Heart right ventricle (tissue), 16 donors: Measurements from ENCODE around the gene GEMIN4. TPM values are rescaled to one million over a fixed set of nuclear protein-coding genes. Genes with fewer than 3 reads are reported as not detected.

Experiments
- ATAC-seq, 8 donors: fragments of 200-7000 bp; cut with Tn5 transposase; one replicate each; pipeline ENCODE4 v1.9.1; 2020; ENCODE audit warnings: mild to moderate bottlenecking in 8 of 8, moderate library complexity in 8 of 8, moderate number of reproducible peaks in 1 of 8
- DNase-seq, 2 donors: peaks; one replicate each; pipeline ENCODE4 v3.0.0-alpha.2; 2020
- H3K27ac ChIP-seq, 10 donors: fragments of 200-600 bp; sonication (generic) in 2 of 10; one replicate each; pipeline versions ENCODE4 v1.5.0 to v1.8.0; 2020 to 2022; ENCODE audit warnings: mild to moderate bottlenecking in 3 of 10
- H3K27me3 ChIP-seq, 7 donors: fragments of 200-600 bp; one replicate each; pipeline ENCODE4 v1.8.0; 2021 to 2022; ENCODE audit warnings: mild to moderate bottlenecking in 2 of 7
- H3K36me3 ChIP-seq, 9 donors: fragments of 200-600 bp; sonication (generic) in 1 of 9; one replicate each; pipeline versions ENCODE4 v1.5.0 to v1.8.0; 2020 to 2022; ENCODE audit warnings: mild to moderate bottlenecking in 2 of 9
- H3K4me1 ChIP-seq, 9 donors: fragments of 200-600 bp; sonication (generic) in 1 of 9; one replicate each; pipeline versions ENCODE4 v1.5.0 to v1.8.0; 2020 to 2022; ENCODE audit warnings: mild to moderate bottlenecking in 4 of 9
- H3K4me3 ChIP-seq, 10 donors: fragments of 200-600 bp; sonication (generic) in 2 of 10; one replicate each; pipeline versions ENCODE4 v1.5.0 to v1.8.0; 2020 to 2022; ENCODE audit warnings: mild to moderate bottlenecking in 7 of 10, moderate library complexity in 2 of 10
- H3K9me3 ChIP-seq, 11 donors: fragments of 200-600 bp in 10 of 11; sonication (generic) in 2 of 11; one replicate each; pipeline versions ENCODE4 v1.5.0 to v1.8.0; 2013 to 2022; ENCODE audit warnings: mild to moderate bottlenecking in 2 of 11, control low read depth in 1 of 11, moderate library complexity in 1 of 11
- CTCF ChIP-seq, 9 donors: fragments of 200-600 bp; sonication (generic) in 2 of 9; IDR thresholded peaks; one replicate each; pipeline versions ENCODE4 v1.5.0 to v1.8.0; 2021 to 2022; ENCODE audit warnings: antibody characterized with exemption in 9 of 9, mild to moderate bottlenecking in 5 of 9, moderate library complexity in 1 of 9
- WGBS, 2 donors: extraction: QIAGEN DNeasy Blood & Tissue Kit; methylation state at CpG; one replicate each; pipeline ENCODE4 v1.1.7; 2013; ENCODE audit warnings: inconsistent platforms in 1 of 2; 5-methylcytosine and 5-hydroxymethylcytosine counted together
- intact Hi-C, 10 donors: fragments of 100-400 bp; cut with DNase I; formaldehyde crosslinking; loops; one replicate each; pipeline versions ENCODE4 v1.11.1 to v1.14.2; 2022
- long read RNA-seq, 3 donors: library from polyadenylated mRNA; unstranded; transcript quantifications; one replicate each; pipeline ENCODE4 v2.0.0, GENCODE V29; 2020 to 2021
- polyA plus RNA-seq, 2 donors: library from polyadenylated mRNA; stranded (reverse); fragments of 200-250 nt; gene quantifications; one replicate each; pipeline ENCODE4 v1.2.3, GENCODE V29; 2013
- total RNA-seq, 10 donors: library from RNA; stranded (reverse); fragmentation: NEBNext Ultra II Directional in 3 of 10; extraction: Animal tissue kit (Norgen Biotek cat#: 25700) in 3 of 10; gene quantifications; one replicate each; pipeline versions ENCODE4 v1.2.1 to v1.2.4, GENCODE V29; 2021 to 2023
- donor health status: Arrhythmogenic right ventricular cardiomyopathy.
- donor health status: ischemic (EF 13 %, LVEDD 7.1; RV severe dilation, severe dysfunction).
- donor health status: healthy with polysubstance abuse.
- donor health status: DM: no; HTN: yes; CAD: no.
- donor health status: DM: no; HTN: no; CAD: no.
- donor health status: ischemic (EF 25% LVEDD 6.9; RV normal size, moderate dysfunction).
- donor health status: ischemic (EF 25% LVEDD 5.7; RV mildly dilated, moderate dysfunction).
- donor health status: healthy.
- donor health status: DM: yes; HTN: yes; CAD: no.
- donor health status: Ischemic cardiomyopathy.
- donor health status: ischemic (EF 35%, LVEDD 5.7; RV mildly dilated, moderate dysfunction).
- donor health status: nonischemic (EF 11% LVEDD 7.7; RV severe dilation, severe dysfunction).
- donor health status: DM: yes; HTN: yes; CAD: no.
- donor health status: PGD.
- donor health status: ischemic (EF 29% LVEDD 5.4; RV normal size, mild dysfunction).
- donor health status: nonischemic (EF 23%, LVEDD 6.1; RV moderate dilation, normal function).

Gene GEMIN4
- total RNA-seq (10 to 100 TPM in 8 of 10 donors, 1 to 10 TPM in 2; 9.3 to 14.9 (median 11.3) TPM), polyA plus RNA-seq (1 to 10 TPM; 4.8 to 5.0 TPM)
- long read RNA-seq, donor 1, full-length matches to known transcripts, result 18 of 19 reads
- long read RNA-seq, donor 1, partial matches to known transcripts, result 0 of 19 reads
- long read RNA-seq, donor 1, other reads (novel, unspliced or antisense), result 1 of 19 reads
- long read RNA-seq, donor 2, full-length matches to known transcripts, result 17 of 23 reads
- long read RNA-seq, donor 2, partial matches to known transcripts, result 0 of 23 reads
- long read RNA-seq, donor 2, other reads (novel, unspliced or antisense), result 6 of 23 reads
- long read RNA-seq, donor 3, full-length matches to known transcripts, result 25 of 33 reads
- long read RNA-seq, donor 3, partial matches to known transcripts, result 0 of 33 reads
- long read RNA-seq, donor 3, other reads (novel, unspliced or antisense), result 8 of 33 reads

DNA sequence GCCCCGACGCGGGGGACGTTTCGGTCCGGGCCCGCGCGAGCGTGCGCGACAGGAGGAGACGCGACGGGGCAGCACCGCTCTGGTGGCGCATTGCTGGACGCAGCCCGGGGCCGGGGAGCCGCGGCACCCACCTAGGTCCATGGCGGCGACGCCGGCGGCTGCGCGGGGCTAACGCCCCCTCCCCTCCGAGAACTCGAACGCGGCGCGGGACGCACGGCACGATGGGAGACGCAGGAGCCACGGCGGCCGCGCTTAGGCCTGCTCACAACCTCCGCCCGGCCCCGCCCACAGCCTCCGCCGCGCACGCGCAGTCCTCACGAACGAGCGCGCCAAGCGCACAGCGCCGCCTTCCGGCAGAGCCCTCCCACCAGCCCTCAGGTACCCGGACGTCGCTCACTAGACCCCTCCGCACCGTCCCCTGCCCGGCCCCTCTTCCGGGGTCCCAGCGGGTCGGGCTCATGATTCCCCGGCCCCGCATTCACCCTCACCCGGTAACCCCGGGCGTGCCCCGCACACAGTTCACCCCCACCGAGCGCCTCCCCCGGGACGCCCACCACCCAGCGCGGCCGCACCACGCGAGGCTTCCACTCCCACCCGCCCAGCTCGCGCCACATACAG, at the start of gene GEMIN4:
GEMIN4 (minus strand) TSS at position 263 of the 618 bp plus-strand sequence; CDS start at position 141, 122 bp downstream.
- peak; percentile 91 to 96 for DNase-seq
- Histone ChIP-seq H3K27me3 (no peaks in the 10 kb centered on the region), H3K9me3 (no peaks in the 10 kb centered on the region), H3K4me3 (peak within 1 kb of the TSS; percentile 71 to 98 (median 82)), H3K4me1 (peaks cover 3 to 39% (median 22%) of the 10 kb centered on the region in 9 donors), H3K36me3 (peaks cover 0 to 23% (median 10%) of the 10 kb centered on the region in 9 donors), H3K27ac (peak within 1 kb of the TSS; percentile 13 to 89 (median 84))
- ATAC-seq, result peak; percentile 91 to 96 (median 93)
- peak in 8 of 9 donors; percentile 91 to 99 (median 97) for TF ChIP-seq CTCF (IDR thresholded peaks at IDR 0.05)
- 0 to 1% methylated on average over 67 to 87 of the region's 87 CpGs for WGBS, 2 donors
- intact Hi-C loops, result loop anchor here in 1 of 10 donors (2.0 kb wide), 1 partner anchor 37 kb away; the partner anchor contains the start of gene VPS53

GRCh38 chr17:801660-802059, 49.6 kb upstream of the GEMIN4 start:
- Histone ChIP-seq H3K36me3 (peaks cover 0 to 42% (median 0%) of the 10 kb centered on the region in 9 donors), H3K4me1 (peaks cover 0 to 9% (median 0%) of the 10 kb centered on the region in 9 donors), H3K27me3 (no peaks in the 10 kb centered on the region), H3K9me3 (no peaks in the 10 kb centered on the region), H3K27ac (no peak overlapping the region), H3K4me3 (no peak overlapping the region)
- DNase-seq (no peak), ATAC-seq (peak in 1 of 8 donors; percentile 55)
- WGBS, 2 donors, result 85 to 88% methylated on average over 6 of the region's 6 CpGs
- no peak for TF ChIP-seq CTCF (IDR thresholded peaks at IDR 0.05)
- intact Hi-C loops, result loop anchor here in 1 of 10 donors (10.0 kb wide), 1 partner anchor 73 kb away; no protein-coding TSS in a partner anchor

GRCh38 chr17:800446-801242, 48.6 kb upstream of the GEMIN4 start:
- intact Hi-C loops, result loop anchor here in 1 of 10 donors (10.0 kb wide), 1 partner anchor 74 kb away; no protein-coding TSS in a partner anchor
- peaks cover 0 to 15% (median 2%) of the 10 kb centered on the region in 9 donors for H3K4me1 ChIP-seq
- peaks cover 0 to 42% (median 0%) of the 10 kb centered on the region in 9 donors for H3K36me3 ChIP-seq
- no peak overlapping the region for H3K27ac ChIP-seq
- ATAC-seq, result no peak
- whole genome bisulfite sequencing, 2 donors, result 91 to 93% methylated on average over 39 of the region's 39 CpGs
- H3K27me3 ChIP-seq, result no peaks in the 10 kb centered on the region
- no peaks in the 10 kb centered on the region for H3K9me3 ChIP-seq
- TF ChIP-seq CTCF (IDR thresholded peaks at IDR 0.05), result no peak
- no peak overlapping the region for H3K4me3 ChIP-seq
- DNase-seq, result no peak
